ENCODE measurements around the gene ACP3.

Gene ACP3

GRCh38 chr3:132404276-132404675 is 87.1 kb downstream of the ACP3 start:
- in situ Hi-C loops (cut with HindIII; ENCODE audit: low sequenced_read_pairs), result no loop called here

GRCh38 chr3:132405188-132405587 is 88.0 kb downstream of the ACP3 start:
- in situ Hi-C loops (cut with HindIII; ENCODE audit: low sequenced_read_pairs), result no loop called here

- in situ Hi-C loops (cut with HindIII; ENCODE audit: low sequenced_read_pairs), result no loop called here
Observed at GRCh38 chr3:132405609-132406299, 88.5 kb downstream of the ACP3 start.

GRCh38 chr3:132406587-132406986 is 89.4 kb downstream of the ACP3 start:
- in situ Hi-C loops (cut with HindIII; ENCODE audit: low sequenced_read_pairs), result no loop called here

GRCh38 chr3:132407025-132407424 is 89.8 kb downstream of the ACP3 start:
- in situ Hi-C loops (cut with HindIII; ENCODE audit: low sequenced_read_pairs), result no loop called here
